PFSK-1 (cell line): ENCODE data around the gene TMTC2.

Experiments used
- FOXP2 ChIP-seq: optimal IDR thresholded peaks from 2 replicates; pipeline ENCODE3; 2011; ENCODE audit warnings: borderline replicate concordance, control low read depth, inconsistent platforms; ENCODE audit not compliant: insufficient read depth; ENCODE audit errors: extremely low read length, extremely low read depth
- POLR2AphosphoS5 ChIP-seq: IDR thresholded peaks from 2 replicates; pipeline ENCODE4 v1.6.1; 2012; ENCODE audit warnings: low read depth, mild to moderate bottlenecking, control low read depth, low read length, moderate library complexity
- REST ChIP-seq, 2 experiments: IDR thresholded peaks; 2 replicates each; pipeline versions ENCODE4 v1.6.1 to v1.8.0; 2011 to 2012; ENCODE audit warnings: low read depth in 2 of 2, low read length in 2 of 2, control low read depth in 1 of 2, inconsistent platforms in 1 of 2, mild to moderate bottlenecking in 1 of 2, moderate library complexity in 1 of 2; ENCODE audit not compliant: insufficient read depth in 1 of 2
- SIN3A ChIP-seq: IDR thresholded peaks from 2 replicates; pipeline ENCODE4 v1.6.1; 2012; ENCODE audit warnings: mild to moderate bottlenecking, low read length, moderate library complexity, borderline replicate concordance; ENCODE audit not compliant: insufficient read depth
- TAF1 ChIP-seq: IDR thresholded peaks from 2 replicates; pipeline ENCODE4 v1.6.1; 2012; ENCODE audit warnings: low read length, control low read depth, borderline replicate concordance; ENCODE audit not compliant: insufficient read depth

GRCh38 chr12:82647853-82648252 is 38.9 kb upstream of the TMTC2 start:
- no peak for TF ChIP-seq TAF1
- no peak for TF ChIP-seq POLR2AphosphoS5
- no peak for TF ChIP-seq SIN3A
- no peak for TF ChIP-seq REST (IDR thresholded peaks at IDR 0.05; ENCODE audit: insufficient read depth in 1 of 2, low read depth in 2 of 2, low read length in 2 of 2)
- no peak for TF ChIP-seq FOXP2
